GM21390 (cell line): Measurements from ENCODE around the gene CNTNAP2.

Source experiments
- ATAC-seq: cut with Tn5 transposase; IDR thresholded peaks from one replicate; pipeline ENCODE4 v1.9.1; 2021; ENCODE audit not compliant: unreplicated experiment

Gene CNTNAP2

DNA sequence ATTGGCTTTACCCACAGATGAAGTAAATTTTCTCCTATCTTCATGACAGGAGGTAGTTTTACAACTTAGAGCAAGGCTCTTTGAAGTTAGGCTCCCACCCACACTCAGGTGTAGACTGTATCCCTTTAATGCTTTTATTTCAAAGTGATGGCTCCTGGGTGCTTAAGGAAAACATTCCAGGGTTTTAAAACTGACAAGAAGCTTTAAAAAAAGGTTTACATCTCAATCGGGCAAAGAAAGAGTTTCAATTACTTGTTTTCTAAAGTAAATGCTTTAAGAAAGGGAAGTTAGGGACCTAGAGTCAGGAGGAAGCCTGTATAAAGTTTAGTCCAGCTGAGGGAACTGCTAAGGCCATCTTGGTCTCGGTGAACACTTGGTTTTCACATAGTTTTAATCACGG, 1320.1 kb downstream of the CNTNAP2 start:
- ATAC-seq: no peak

DNA sequence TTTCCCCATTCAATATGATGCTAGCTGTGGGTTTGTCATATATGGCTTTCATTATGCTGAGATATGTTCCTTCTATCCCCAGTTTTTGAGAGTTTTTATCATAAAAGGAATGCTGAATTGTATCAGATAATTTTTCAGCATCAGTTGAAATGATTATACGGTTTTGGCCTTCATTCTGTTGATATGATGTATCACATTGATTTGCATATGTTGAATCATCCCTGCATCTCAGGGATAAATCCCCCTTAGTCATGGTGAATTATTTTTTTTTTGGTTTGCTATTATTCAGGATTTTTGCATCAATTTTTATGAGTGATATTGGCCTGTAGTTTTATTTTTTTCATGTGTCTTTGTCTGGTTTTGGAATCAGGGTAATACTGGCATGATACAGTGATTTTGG, 1321.6 kb downstream of the CNTNAP2 start:
- no peak for ATAC-seq

DNA sequence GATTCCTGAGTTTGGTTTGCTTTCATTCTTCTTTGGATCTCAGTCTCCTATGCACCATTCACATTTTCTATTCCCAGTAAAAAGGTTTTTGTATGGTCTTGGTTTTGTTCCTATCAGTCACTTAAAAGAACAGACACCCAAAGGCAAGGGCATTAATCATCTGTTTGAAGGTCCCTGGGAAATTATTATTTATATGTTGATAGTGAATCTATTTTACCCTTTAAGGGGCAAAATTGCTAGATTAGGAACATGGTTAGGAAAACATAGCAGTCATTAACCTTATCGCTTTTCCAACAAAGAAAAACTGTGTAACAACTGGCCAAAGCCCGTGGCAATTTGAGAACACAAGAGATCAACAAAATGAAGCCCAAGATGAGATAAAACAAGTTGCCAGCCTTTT, 1327.3 kb downstream of the CNTNAP2 start:
- no peak for ATAC-seq

DNA sequence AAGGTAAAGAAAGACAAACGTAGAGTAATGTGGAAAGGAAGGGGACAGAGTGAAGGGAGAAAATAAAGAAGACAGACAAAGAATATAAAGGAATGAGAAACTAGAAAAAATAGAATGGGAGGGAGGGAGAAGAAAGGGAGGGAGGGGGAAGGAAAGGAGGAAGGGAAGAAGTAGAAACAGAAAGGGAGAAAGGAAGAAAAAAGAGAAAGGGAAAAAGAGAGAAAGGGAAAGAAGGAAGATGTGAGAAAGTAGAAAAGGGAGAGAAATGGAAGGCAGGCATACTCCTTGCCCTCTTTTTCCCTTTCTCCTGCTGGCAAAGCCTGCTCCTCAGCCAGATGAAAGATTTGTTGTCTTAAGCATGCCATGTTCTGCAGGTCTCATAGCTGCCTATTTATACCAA, 1336.2 kb downstream of the CNTNAP2 start:
- no peak for ATAC-seq

DNA sequence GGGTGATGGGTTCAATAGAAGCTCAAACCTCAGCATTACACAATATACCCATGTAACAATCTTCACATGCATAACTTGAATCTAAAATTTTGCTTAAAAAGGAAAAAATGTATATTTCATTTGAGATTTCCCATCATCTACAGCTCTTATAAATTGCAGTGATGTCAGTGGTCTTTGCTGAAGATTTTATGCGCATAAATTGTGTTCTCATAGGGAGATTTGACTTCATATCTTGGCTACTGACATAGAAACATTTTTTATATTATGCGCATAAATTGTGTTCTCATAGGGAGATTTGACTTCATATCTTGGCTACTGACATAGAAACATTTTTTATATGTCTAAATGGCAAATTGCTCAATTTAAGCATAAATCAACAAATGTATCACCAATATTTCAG, 1348.6 kb downstream of the CNTNAP2 start:
- ATAC-seq: no peak

DNA sequence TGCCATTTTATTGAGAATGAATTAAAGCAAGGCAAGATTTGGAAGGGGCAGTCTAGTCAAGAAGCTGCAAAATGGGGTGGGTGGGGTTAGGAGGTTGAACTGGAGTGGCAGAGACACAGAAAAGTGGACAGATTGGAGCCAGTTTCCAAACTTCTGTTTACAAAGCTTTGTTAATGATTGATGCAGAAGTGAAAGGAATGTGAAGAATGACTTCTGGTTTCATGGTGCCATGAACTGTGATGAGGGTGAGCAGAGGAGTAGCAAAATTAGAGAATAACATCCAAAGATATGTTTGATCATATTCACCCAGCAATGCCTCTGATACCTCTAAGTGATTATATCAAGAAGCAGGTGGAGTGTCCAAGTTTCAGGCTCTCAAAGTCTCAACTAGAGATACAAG, 1356.0 kb downstream of the CNTNAP2 start:
- no peak for ATAC-seq

DNA sequence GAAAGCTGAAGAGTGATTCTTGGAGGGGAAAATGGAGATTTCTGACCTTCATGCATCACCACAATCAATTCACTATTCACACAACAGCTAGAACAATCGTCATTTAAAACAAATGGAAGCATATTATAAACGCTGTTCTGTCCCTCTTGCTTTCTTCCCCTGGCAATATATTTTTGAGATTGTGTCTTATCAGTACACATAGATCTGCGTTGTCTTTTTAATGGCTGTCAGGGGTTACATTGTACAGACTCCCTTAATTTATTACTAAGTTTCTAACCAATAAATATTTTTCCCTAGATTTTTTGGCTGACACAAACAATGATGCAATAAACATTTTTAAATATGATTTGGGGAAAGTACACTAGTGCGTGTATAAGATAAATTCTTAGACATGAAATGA, 1358.3 kb downstream of the CNTNAP2 start:
- ATAC-seq: no peak

DNA sequence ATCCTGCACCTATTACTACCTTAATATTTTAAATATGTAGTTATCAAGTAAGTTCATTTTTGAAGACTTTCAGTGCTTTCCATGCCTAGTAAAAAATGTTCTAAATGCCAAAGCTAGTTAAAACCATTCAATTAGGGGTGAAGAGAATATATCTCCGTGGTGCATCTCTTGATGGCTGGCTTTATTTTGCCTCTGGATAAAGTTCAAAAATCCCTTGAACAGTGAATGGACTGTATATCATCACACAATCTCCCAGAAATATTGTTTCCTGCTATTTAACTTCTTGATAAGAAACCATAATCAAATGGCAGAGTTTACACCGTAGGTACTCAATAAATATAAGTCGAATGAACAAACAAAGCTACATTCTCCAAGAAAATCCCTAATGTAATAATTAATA, 1360.9 kb downstream of the CNTNAP2 start:
- no peak for ATAC-seq

DNA sequence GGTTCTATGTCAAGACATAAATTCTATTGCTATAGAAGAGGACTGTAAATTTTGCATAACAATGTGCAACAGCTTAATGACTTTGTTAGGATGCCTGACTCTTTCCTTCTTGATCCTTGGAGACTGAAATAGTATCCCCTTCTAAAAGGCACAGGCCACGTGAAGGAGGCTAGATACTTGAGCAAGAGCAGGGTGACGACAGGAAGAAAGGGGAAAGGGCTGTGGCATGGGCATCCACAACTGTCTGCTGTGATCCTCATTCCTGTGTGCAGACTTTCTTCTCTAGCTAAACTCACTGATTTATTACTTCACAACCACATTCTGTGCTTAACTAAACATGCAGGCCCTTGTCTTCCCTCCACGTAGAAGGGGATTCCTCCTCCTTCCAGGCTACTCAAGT, 1362.2 kb downstream of the CNTNAP2 start:
- ATAC-seq: no peak

DNA sequence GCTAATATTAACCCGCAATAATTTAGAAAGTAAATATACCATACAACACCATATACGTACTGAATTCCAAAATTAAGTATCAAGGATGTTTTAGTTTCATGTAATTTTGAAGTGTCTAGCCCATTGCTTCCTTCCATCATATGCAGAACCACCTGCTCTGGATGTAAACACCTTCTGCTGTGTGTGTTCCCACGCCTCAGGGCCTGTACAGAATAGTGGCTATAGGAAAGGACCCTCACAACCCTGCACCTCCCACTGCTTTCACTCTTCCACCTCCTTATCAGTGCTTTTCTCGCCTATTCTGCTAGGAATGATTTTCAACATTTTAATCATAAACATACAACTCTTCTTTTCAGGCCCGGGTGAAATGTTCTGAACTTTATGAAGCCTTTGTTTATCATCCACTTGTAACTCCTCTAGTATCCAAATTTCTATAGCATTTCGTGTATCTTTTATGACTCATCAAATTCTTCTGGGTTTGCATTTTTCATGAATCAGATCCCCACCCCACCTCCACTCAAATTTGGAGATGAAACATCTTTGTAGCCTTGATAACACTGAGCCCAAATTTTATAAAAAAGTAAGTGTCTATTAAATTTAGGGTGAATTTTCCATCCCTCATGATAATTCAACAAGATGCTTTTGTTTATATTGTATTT, 1367.2 kb downstream of the CNTNAP2 start:
- ATAC-seq: no peak

DNA sequence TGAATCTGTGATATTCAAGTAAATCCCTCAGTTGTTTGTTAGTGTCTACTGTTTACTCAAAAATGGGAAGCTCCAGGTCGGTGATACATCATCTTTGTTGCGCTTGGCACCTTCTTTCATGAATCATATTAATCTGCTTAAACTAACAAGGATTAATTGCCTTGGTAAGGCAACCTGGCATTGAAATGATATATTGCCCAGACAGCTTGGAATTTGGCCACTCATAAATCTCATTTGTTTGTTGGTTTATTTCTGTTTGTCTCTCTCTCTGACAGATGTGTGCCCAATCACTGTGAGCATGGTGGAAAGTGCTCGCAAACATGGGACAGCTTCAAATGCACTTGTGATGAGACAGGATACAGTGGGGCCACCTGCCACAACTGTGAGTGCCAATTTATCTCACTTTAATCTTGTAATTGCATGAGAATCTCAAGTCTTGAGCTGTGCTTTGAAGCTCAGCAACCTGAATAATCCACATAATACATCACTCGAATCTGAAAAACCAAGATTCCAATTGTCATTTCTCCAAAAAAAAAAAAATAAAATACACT, 1369.1 kb downstream of the CNTNAP2 start:
- no peak for ATAC-seq

DNA sequence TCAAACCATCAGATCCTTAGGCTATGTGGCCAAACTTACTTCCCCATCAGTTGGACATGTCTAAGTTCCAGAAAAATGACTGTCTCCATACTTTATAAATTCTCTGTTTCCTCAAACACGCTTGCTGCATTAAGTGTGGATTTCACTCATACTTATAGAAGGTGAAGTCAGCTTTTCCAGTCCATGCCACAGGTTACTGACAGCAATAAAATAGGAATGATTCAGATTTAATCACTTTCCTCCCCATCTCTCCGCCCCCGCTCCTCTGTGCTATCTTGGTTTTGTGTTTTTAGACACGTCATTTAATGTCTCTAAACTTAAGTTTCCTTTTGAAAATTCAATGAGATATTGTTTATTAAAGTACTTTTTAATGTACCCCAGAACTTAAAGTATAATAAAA, 1376.0 kb downstream of the CNTNAP2 start:
- ATAC-seq: no peak

DNA sequence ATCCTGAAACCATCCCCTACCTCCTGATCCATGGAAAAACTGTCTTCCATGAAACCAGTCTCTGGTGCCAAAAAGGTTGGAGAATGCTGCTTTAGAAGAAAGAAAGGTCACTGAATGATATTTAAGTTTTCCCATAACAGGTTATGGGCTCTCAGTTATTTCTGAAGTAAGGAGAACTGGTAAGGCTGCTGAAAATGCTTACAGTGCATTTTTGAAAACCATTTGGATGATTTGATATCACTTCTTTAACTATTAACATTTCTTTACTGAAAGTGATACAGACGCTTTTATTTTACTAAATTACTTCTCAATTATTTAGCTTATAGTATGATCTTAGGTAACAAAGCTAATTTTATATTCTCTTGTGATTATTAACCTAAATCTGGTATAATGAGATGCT, 1379.6 kb downstream of the CNTNAP2 start:
- no peak for ATAC-seq

DNA sequence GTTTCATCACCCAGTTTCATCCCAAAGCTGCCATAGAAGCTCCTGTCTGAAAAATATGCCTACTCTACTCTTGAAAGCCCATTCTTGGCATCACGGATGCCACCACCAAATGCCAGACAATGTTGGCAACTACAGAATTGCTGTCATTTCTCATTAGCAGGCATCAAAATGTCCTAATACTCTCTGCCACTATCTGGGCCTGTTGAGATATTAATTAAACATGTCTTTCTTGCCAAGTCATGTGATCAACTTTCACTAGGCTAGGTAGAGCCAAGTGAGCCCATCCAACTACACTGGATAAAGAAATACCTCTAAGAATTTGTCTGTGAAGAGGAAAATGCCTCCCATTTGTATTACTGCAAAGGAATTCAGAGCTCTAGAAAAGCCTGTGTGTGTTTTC, 1380.6 kb downstream of the CNTNAP2 start:
- ATAC-seq: no peak

DNA sequence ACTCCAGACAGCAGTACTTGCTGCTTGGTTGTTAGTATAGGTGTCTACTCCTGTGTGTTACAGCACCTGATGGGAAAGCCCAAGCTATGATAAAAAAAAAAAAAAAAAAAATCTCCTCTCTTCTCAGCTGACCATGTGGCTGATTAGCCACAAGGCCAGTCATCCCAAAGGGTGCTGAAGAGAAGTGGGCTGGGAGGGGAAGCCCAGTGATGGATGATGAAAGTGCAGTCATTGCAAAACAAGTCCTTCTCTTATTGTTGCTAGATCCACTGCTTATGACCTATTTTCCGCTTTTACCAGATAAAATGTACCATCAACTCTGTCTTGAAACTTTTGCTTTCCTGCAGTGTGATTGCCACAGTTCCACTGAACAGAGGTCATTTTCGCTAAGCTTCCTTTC, 1381.5 kb downstream of the CNTNAP2 start:
- no peak for ATAC-seq

DNA sequence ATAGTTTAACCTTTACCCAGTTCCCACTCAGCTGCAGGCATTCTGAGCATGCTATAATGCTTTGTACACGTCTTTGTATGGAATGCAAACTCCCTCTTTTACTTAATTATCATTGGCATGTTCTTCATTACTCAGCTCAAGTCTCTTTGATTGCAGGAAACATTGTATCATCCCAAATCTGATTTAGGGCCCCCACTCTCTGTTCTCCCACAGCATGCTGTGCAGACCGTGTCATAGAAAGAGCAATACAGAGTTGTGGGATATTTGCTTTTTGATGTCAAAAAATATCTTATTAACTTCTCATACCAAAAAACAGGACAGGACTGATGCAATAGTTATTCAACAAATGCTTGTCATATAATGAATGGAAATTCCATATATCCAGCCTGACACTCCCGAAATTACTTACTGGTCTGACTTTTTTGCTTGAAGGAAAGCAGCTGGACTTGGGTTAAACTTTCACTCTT, 1392.5 kb downstream of the CNTNAP2 start:
- no peak for ATAC-seq

DNA sequence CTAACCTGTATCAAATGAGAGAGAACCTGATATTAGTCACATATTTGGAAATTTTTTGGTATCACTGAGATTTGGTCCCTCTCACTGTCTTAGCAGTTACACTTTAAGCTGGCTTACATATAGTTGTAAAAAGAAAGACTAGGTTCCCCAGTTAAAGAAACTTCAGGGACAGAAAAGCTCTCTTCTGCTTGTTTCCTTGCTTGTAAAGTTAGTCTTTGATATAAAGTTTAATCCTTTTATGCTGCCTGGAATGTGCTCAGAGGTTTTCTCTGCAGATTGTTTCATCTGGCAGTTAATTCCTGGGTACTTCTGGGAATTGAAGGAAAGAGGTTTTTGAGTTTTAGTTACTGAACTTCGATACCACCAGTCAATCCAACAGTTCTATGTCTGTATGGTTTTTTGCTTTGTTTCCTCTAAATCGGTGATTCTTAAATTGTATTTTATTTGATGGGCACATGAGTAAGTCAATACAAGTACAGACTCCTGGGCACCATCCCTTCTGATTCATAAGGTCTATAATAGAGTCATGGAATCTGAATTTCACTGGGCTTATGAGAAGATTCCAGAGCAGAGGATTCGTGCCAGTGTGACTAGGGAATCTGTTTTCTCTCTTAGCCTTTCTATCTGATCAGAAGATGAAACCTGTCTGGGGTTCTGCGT, 1393.1 kb downstream of the CNTNAP2 start:
- no peak for ATAC-seq

DNA sequence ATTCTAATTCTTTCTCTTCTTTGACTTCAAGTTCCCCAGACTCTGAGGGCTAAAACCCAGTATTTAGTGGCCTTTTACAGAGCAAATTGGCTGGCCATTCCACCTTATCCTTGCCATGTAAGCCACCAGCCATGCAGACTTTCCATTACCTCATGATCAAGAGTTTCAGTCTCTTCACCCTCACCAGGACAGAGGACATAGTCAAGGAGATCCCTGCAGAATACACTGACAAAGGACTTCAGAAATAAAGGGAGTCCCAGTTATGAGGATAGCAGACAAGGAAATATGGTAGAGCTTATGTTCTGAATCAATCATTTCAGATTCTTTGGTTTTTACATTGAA, 1393.6 kb downstream of the CNTNAP2 start:
- no peak for ATAC-seq

DNA sequence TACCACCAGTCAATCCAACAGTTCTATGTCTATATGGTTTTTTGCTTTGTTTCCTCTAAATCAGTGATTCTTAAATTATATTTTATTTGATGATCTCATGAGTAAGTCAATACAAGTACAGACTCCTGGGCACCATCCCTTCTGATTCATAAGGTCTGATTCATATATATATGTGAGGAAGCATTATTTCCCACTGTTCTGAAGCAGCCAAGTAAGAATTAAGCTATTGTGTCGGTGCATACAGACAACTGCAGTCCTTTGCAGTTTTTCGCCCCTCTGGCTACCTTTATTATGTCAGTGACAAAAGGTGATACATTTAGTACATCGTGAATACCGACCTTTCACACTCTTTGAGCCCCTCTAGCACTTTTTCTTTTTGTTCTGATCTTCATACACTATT, 1394.3 kb downstream of the CNTNAP2 start:
- no peak for ATAC-seq

DNA sequence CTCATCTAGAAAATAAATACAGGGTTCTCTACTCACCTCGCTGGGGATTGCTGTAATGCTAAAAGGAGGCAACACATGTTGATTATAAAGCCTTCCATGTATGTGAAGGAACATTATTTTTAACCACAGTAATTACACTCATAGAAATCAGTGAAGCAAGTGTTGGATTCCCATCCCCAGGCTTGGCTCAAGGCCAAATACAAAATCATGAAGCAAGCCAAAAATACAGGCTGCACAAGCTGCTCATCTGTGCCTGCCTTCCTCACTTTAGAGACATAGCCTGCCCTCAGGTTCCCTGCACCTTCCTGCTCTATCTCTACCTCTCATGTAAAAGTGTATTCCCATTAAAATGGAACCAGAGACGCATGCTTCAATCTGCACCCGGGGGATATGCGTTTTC, 1396.8 kb downstream of the CNTNAP2 start:
- no peak for ATAC-seq

DNA sequence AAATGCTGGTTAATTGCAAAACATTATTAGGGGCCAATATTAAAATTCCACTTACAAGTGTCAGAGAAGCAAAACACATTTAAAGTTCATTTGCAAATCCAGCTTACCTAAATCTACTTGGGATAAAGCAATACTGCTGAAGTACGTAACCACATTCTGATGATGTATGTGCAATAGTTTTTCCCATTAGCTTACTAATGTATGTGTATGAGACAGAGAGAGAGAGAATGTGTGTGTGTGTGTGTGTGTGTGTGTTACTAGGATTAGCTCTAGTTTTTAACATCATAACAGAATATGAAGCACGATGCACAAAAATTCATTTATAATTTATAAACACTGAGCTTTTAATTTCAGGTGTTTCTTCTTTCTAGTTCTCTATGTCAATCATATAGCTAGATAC, 1399.8 kb downstream of the CNTNAP2 start:
- ATAC-seq: no peak

DNA sequence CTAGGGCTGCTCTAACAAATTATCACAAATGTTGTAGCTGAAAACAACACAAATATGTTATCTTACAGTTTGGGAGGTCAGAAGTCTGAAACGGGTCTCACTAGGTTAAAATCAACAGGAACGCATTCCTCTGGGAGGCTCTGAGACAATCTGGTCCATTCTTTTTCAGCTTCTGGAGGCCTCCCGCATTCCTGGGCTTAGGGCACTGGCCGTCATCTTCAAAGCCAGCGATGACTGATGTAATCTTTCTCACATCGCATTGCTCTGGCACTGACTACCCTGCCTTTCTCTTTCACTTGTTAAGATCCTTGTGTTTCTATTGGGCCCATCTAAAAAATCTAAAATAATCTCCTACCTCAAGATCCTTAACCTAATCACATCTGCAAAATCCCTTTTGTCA, 1402.5 kb downstream of the CNTNAP2 start:
- ATAC-seq: no peak

DNA sequence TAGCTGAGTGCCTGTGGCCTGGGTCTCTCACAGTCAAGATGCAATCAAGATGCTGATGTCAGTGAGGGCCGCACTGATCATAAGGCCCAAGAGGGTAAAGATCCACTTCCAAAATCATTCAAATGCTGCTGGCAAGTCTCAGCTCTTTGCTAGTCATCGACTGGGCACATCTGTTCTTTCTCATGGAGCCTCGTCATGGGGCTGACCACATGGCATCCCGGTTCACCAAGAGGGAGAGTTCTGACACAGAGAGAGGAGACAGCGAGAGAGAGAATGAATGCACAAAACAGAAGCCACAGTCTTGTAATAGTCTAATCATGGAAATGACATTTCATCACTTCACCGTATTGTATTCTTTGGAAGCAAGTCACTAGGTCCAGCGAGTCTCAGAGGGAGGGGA, 1406.5 kb downstream of the CNTNAP2 start:
- ATAC-seq: no peak
